ENCODE measurements around the gene TBRG1.

The TBRG1 gene

DNA sequence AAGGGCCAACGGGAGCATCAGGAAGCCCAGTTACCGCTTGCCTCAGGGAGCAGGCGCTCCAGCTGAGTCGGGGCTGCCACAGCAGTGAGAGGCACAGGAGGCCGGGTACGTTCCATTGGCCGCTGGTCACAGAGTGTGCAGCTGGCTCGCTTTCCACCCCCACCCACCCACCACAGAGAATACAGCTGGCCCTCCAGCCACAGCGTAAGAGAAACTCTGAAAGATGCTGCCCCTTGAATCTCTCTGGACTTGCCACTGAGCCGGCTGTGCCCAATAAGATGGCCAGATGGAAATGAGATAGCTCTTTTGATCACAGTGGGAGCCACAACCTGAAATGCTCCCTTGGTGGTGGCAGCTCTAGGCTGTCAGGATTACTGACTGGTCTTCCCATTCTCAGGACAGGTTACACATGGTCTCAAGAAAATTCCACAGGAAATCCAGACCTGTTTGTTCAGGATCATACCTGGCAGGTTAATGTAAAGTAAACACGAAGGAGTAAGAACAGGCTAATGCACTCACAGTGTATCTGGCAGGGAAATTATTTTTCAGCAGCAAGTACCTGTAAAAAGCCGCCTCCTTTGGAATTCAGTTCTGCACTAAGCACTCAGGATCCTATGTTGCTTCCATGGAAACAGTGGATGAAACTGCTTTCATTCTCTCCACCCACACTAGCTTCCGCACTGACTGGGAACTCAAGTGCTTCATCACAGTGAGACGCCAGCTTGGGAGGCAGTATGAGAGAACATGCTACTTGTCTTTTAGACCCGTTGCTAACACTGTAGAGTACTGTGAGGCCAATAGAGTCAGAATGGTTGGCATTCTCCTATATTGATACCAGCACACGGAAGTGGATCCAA, 34.3 kb downstream of the TBRG1 start:
- TF ChIP-seq, protein P1, sequence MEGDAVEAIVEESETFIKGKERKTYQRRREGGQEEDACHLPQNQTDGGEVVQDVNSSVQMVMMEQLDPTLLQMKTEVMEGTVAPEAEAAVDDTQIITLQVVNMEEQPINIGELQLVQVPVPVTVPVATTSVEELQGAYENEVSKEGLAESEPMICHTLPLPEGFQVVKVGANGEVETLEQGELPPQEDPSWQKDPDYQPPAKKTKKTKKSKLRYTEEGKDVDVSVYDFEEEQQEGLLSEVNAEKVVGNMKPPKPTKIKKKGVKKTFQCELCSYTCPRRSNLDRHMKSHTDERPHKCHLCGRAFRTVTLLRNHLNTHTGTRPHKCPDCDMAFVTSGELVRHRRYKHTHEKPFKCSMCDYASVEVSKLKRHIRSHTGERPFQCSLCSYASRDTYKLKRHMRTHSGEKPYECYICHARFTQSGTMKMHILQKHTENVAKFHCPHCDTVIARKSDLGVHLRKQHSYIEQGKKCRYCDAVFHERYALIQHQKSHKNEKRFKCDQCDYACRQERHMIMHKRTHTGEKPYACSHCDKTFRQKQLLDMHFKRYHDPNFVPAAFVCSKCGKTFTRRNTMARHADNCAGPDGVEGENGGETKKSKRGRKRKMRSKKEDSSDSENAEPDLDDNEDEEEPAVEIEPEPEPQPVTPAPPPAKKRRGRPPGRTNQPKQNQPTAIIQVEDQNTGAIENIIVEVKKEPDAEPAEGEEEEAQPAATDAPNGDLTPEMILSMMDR (IDR thresholded peaks at IDR 0.05; ENCODE audit: borderline replicate concordance, control extremely low read depth, extremely low read depth, insufficient read depth, missing control alignments) = no peak
- no peak for DNase-seq (ENCODE audit: low spot score)
- in situ Hi-C loops (cut with MboI; ENCODE audit: low sequenced_read_pairs, unreplicated experiment) = no loop called here

DNA sequence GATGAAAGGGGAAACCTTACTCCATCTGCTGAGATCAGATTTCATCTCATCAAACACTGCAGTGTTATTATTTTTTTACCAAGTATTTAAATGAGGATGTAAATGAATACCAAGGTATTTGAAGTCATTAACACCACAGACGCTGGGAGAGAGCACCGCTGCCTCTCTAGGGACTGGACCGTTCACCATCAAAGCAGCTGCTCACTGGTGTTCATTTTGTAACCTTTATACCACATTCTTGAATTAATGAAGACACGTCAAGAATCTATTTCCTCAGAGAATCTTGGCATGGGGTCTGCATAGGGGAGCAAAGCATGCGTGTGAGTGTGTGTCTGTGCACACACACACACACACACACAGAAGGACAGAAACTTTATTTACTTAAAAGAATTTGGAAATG, 35.2 kb downstream of the TBRG1 start:
- no peak for DNase-seq (ENCODE audit: low spot score)
- TF ChIP-seq, protein P1 (IDR thresholded peaks at IDR 0.05; ENCODE audit: borderline replicate concordance, control extremely low read depth, extremely low read depth, insufficient read depth, missing control alignments) = no peak
- in situ Hi-C loops (cut with MboI; ENCODE audit: low sequenced_read_pairs, unreplicated experiment) = no loop called here

DNA sequence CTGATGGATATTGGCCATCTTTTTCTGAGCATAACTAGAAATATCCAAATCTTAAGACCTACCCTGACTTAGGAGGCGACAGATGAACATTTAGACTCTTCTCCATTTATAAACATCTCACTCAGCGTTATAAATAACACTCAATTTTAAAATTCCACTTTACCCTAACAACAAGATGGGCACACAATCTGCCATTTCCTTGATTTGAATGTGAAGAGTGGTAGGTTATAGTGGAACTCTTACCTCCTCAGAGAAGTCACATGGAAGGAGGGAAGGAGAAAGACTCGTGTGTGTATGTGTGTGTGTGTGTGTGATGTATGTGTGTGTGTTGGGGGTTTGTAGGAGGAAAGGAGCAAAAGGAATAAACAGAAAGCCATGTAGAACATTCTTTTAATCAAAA, 35.8 kb downstream of the TBRG1 start:
- in situ Hi-C loops (cut with MboI; ENCODE audit: low sequenced_read_pairs, unreplicated experiment) = no loop called here
- TF ChIP-seq, protein P1 (IDR thresholded peaks at IDR 0.05; ENCODE audit: borderline replicate concordance, control extremely low read depth, extremely low read depth, insufficient read depth, missing control alignments) = no peak

DNA sequence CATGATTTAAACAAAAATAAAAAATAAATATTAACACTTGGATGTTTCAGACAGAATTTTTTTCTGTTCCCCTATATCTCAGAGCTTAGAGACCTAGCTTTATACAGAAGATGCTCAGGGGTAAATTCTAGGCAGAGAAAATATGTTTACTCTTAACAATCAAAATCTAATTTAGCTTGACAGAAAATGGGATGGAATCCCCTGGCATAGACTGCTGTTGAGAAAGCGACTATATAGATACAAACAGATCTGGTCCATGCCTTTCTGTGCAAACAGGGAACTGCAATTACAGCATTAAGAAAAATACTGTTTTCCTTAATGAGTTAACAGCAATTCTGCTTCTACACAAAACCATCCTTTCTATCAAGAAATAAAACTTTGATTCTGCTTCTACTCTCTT, 36.3 kb downstream of the TBRG1 start:
- TF ChIP-seq, protein P1 (IDR thresholded peaks at IDR 0.05; ENCODE audit: borderline replicate concordance, control extremely low read depth, extremely low read depth, insufficient read depth, missing control alignments) = no peak
- DNase-seq (ENCODE audit: low spot score) = no peak
- in situ Hi-C loops (cut with MboI; ENCODE audit: low sequenced_read_pairs, unreplicated experiment) = no loop called here

More for the DNA sequence above, 35.8 kb downstream of the TBRG1 start:
- DNase-seq (ENCODE audit: low spot score) = no peak

DNA sequence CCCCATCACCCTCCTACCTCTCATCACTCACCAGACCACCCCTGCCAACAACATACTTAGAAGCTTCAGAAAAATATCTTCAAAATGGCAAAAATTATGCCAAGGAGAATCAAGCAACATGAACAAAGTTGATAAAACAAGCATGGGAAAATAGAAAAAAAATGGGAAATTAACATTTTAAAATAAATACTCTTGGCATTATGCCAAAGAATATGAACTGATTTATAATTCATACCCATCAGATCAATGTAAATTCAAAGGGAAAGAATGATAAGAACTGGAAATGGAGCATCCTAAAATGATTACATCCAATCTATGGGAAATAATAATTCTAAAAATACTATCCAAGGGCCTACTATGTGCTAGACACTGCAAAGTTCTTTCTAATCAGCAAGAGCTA, 38.9 kb downstream of the TBRG1 start:
- TF ChIP-seq, protein P1 (IDR thresholded peaks at IDR 0.05; ENCODE audit: borderline replicate concordance, control extremely low read depth, extremely low read depth, insufficient read depth, missing control alignments) = no peak
- in situ Hi-C loops (cut with MboI; ENCODE audit: low sequenced_read_pairs, unreplicated experiment) = loop anchor here (10.0 kb wide), 1 partner anchor 173 kb away; no protein-coding TSS in a partner anchor

DNA sequence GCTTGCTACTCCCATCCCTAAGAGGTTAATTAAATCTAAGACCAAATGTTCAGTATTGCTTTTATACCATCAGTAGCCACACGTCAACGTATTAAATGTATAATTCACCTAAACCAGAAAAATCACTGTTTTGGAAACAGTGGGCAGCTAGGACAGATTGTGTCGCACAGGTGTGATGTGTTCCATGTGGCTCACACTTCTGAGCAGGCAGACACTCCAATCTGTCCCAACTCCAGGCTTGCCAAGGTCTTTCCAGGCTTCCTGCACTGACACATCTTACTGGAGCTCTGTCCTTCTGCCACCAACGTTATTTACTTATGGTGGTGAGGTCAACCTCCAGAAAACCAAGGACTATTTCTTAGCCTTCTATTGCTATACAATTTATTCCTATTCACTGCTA, 39.4 kb downstream of the TBRG1 start:
- TF ChIP-seq, protein P1 (IDR thresholded peaks at IDR 0.05; ENCODE audit: borderline replicate concordance, control extremely low read depth, extremely low read depth, insufficient read depth, missing control alignments) = no peak
- DNase-seq (ENCODE audit: low spot score) = no peak
- in situ Hi-C loops (cut with MboI; ENCODE audit: low sequenced_read_pairs, unreplicated experiment) = loop anchor here (10.0 kb wide), 1 partner anchor 173 kb away; no protein-coding TSS in a partner anchor

More for the DNA sequence above, 38.9 kb downstream of the TBRG1 start:
- no peak for DNase-seq (ENCODE audit: low spot score)

Data from GM13976 (cell line).